ENCODE data around the gene PPA2. TPM values are rescaled to one million over a fixed set of nuclear protein-coding genes. Genes with fewer than 3 reads are reported as not detected.

The PPA2 gene
- 83.7 TPM for total RNA-seq
- long read RNA-seq, transcript PPA2-202 (11 exons, 1,414 nt): minor isoform, 12 of 43 reads
- long read RNA-seq, transcript PPA2-201 (12 exons, 1,684 nt): major isoform, 19 of 43 reads
- long read RNA-seq, partial matches to known transcripts: 0 of 43 reads
- long read RNA-seq, other reads (novel, unspliced or antisense): 8 of 43 reads

GRCh38 chr4:105473324-105474098 is at the start of gene PPA2:
PPA2 (minus strand) TSS chr4:105474062; CDS start chr4:105474050, 12 bp downstream.
- intact Hi-C loops (cut with micrococcal nuclease): no loop called here

GRCh38 chr4:105520819-105521790 is 47.2 kb upstream of the PPA2 start:
- no peaks in the 10 kb centered on the region for H3K27me3 ChIP-seq (ENCODE audit: low read depth)
- no peaks in the 10 kb centered on the region for H3K4me1 ChIP-seq
- H3K4me3 ChIP-seq: no peak overlapping the region
- no peaks in the 10 kb centered on the region for H3K9me3 ChIP-seq (replicated peaks)
- peak; percentile 71 for TF ChIP-seq CTCF (IDR thresholded peaks at IDR 0.05; ENCODE audit: borderline replicate concordance)
- intact Hi-C loops (cut with micrococcal nuclease): loop anchor here (5.0 kb wide), 1 partner anchor 146 kb away; no protein-coding TSS in a partner anchor
- no peaks in the 10 kb centered on the region for H3K36me3 ChIP-seq
- DNase-seq: no peak
- no peak overlapping the region for H3K27ac ChIP-seq (replicated peaks)

More at GRCh38 chr4:105473324-105474098, at the start of gene PPA2:
- H3K4me1 ChIP-seq: peaks cover 59% of the 10 kb centered on the region
- no peaks in the 10 kb centered on the region for H3K27me3 ChIP-seq (ENCODE audit: low read depth)
- H3K4me3 ChIP-seq: peak within 1 kb of the TSS; percentile 98
- H3K36me3 ChIP-seq: no peaks in the 10 kb centered on the region
- TF ChIP-seq CTCF (IDR thresholded peaks at IDR 0.05; ENCODE audit: borderline replicate concordance): no peak
- peak within 1 kb of the TSS; percentile 99 for H3K27ac ChIP-seq (replicated peaks)
- peak; percentile 90 for DNase-seq
- H3K9me3 ChIP-seq (replicated peaks): no peaks in the 10 kb centered on the region

GRCh38 chr4:105510245-105510644 is 36.4 kb upstream of the PPA2 start:
- Histone ChIP-seq H3K4me1 (no peaks in the 10 kb centered on the region), H3K9me3 (replicated peaks) (peaks cover 14% of the 10 kb centered on the region), H3K36me3 (no peaks in the 10 kb centered on the region), H3K27ac (replicated peaks) (no peak overlapping the region), H3K4me3 (no peak overlapping the region), H3K27me3 (ENCODE audit: low read depth) (no peaks in the 10 kb centered on the region)
- no peak for DNase-seq
- no peak for TF ChIP-seq CTCF (IDR thresholded peaks at IDR 0.05; ENCODE audit: borderline replicate concordance)
- intact Hi-C loops (cut with micrococcal nuclease): no loop called here

- no peak for DNase-seq
- intact Hi-C loops (cut with micrococcal nuclease): no loop called here
- Histone ChIP-seq H3K4me3 (no peak overlapping the region), H3K4me1 (no peaks in the 10 kb centered on the region), H3K36me3 (no peaks in the 10 kb centered on the region), H3K9me3 (replicated peaks) (peaks cover 9% of the 10 kb centered on the region), H3K27ac (replicated peaks) (no peak overlapping the region), H3K27me3 (ENCODE audit: low read depth) (no peaks in the 10 kb centered on the region)
- TF ChIP-seq CTCF (IDR thresholded peaks at IDR 0.05; ENCODE audit: borderline replicate concordance): no peak
Observed at GRCh38 chr4:105509714-105510113, 35.9 kb upstream of the PPA2 start.

GRCh38 chr4:105509291-105509690 is 35.4 kb upstream of the PPA2 start:
- H3K27ac ChIP-seq (replicated peaks): no peak overlapping the region
- H3K4me3 ChIP-seq: no peak overlapping the region
- no peaks in the 10 kb centered on the region for H3K4me1 ChIP-seq
- no peaks in the 10 kb centered on the region for H3K36me3 ChIP-seq
- DNase-seq: no peak
- no peak for TF ChIP-seq CTCF (IDR thresholded peaks at IDR 0.05; ENCODE audit: borderline replicate concordance)
- H3K27me3 ChIP-seq (ENCODE audit: low read depth): no peaks in the 10 kb centered on the region
- peaks cover 7% of the 10 kb centered on the region for H3K9me3 ChIP-seq (replicated peaks)
- intact Hi-C loops (cut with micrococcal nuclease): no loop called here
